OCI-LY7 (cell line): Measurements from ENCODE around the gene POLR1A. TPM values are rescaled to one million over a fixed set of nuclear protein-coding genes. Genes with fewer than 3 reads are reported as not detected.
A peak's percentile ranks its signal among the peaks of the same experiment; 100 is the strongest.

ENCODE experiments used
- BruUV-seq: library from RNA; stranded (reverse); fragments of 400-500 nt; replicated peaks from 2 replicates; lab custom pipeline; 2021; lab: Mats Ljungman, UMichigan
- CTCF ChIA-PET: fragments of 300-600 bp; sonication (Branson Sonifier 250); formaldehyde crosslinking; loops from one replicate; lab custom pipeline; 2022; ENCODE audit warnings: antibody characterized with exemption; ENCODE audit not compliant: unreplicated experiment; lab: Charles Lee
- POLR2A ChIA-PET: fragments of 300-600 bp; sonication (Branson Sonifier 250); formaldehyde crosslinking; loops from one replicate; lab custom pipeline; 2022; ENCODE audit warnings: antibody characterized with exemption; lab: Charles Lee
- DNase-seq: peaks from one replicate; pipeline ENCODE4 v3.0.0-alpha.2; 2015; ENCODE audit warnings: low spot score
- H2AFZ ChIP-seq: fragments of 200-600 bp; sonication (generic), shearing (Covaris generic); 2 replicates; pipeline ENCODE4 v1.6.1; 2014; ENCODE audit warnings: mild to moderate bottlenecking, antibody characterized with exemption, low read length, moderate library complexity
- H3K27ac ChIP-seq: fragments of 200-600 bp; sonication (generic); 2 replicates; pipeline ENCODE4 v1.5.1; 2014; ENCODE audit warnings: mixed run types, low read depth, mild to moderate bottlenecking, moderate library complexity, low read length, inconsistent platforms; ENCODE audit not compliant: poor library complexity, severe bottlenecking
- H3K36me3 ChIP-seq: fragments of 200-600 bp; sonication (generic); 2 replicates; pipeline ENCODE4 v1.6.1; 2014; ENCODE audit warnings: mild to moderate bottlenecking, antibody characterized with exemption, low read length, moderate library complexity, mixed read lengths; ENCODE audit not compliant: insufficient read depth
- H3K4me1 ChIP-seq: fragments of 200-600 bp; sonication (generic); 2 replicates; pipeline ENCODE4 v1.5.1; 2014; ENCODE audit warnings: mild to moderate bottlenecking, low read length; ENCODE audit not compliant: insufficient read depth, poor library complexity, severe bottlenecking
- H3K4me2 ChIP-seq: fragments of 200-600 bp; sonication (generic); 2 replicates; pipeline ENCODE4 v1.6.1; 2014; ENCODE audit warnings: mild to moderate bottlenecking, low read length
- H3K4me3 ChIP-seq: fragments of 200-600 bp; sonication (generic); 2 replicates; pipeline ENCODE4 v1.5.1; 2014; ENCODE audit warnings: mild to moderate bottlenecking, low read depth, low read length; ENCODE audit not compliant: poor library complexity, severe bottlenecking
- H3K79me2 ChIP-seq: fragments of 200-600 bp; sonication (generic); 2 replicates; pipeline ENCODE4 v1.6.1; 2016; ENCODE audit warnings: low read depth, mild to moderate bottlenecking, low read length, moderate library complexity, mixed read lengths; ENCODE audit not compliant: insufficient read depth
- H3K9me2 ChIP-seq: fragments of 200-600 bp; sonication (generic); 2 replicates; pipeline ENCODE4 v1.6.1; 2016; ENCODE audit warnings: mild to moderate bottlenecking, low read length, mixed read lengths; ENCODE audit not compliant: insufficient read depth
- H3K9me3 ChIP-seq: fragments of 200-600 bp; sonication (generic); 2 replicates; pipeline ENCODE4 v1.6.1; 2014; ENCODE audit warnings: mild to moderate bottlenecking, mixed run types, low read length, mixed read lengths
- H4K20me1 ChIP-seq: fragments of 200-600 bp; sonication (generic); 2 replicates; pipeline ENCODE4 v1.6.1; 2014; ENCODE audit warnings: mild to moderate bottlenecking, antibody characterized with exemption, low read length, moderate library complexity, mixed read lengths; ENCODE audit not compliant: insufficient read depth
- CTCF ChIP-seq: fragments of 200-600 bp; sonication (generic); conservative IDR thresholded peaks from 2 replicates; pipeline ENCODE4 v1.5.1; 2014; ENCODE audit warnings: mild to moderate bottlenecking, antibody characterized with exemption, low read length, moderate library complexity, mixed read lengths
- EZH2phosphoT487 ChIP-seq: fragments of 200-600 bp; sonication (generic); IDR thresholded peaks from 2 replicates; pipeline ENCODE4 v1.6.1; 2018; ENCODE audit warnings: low read depth, borderline replicate concordance, mild to moderate bottlenecking, mixed run types, antibody characterized with exemption, low read length, moderate library complexity, mixed read lengths
- intact Hi-C: fragments of 100-400 bp; cut with micrococcal nuclease; formaldehyde crosslinking; loops from one replicate; pipeline ENCODE4 v1.10.0; 2022; ENCODE audit not compliant: unreplicated experiment
- total RNA-seq, 2 experiments: library from RNA; depleted of rRNA in 1 of 2; stranded (reverse); fragments of >200 nt in 1 of 2; shearing (Covaris generic) in 1 of 2; gene quantifications; 2 replicates each; pipeline ENCODE4 v1.2.3, GENCODE V29; 2014 to 2022

Gene POLR1A
- total RNA-seq, 2 experiments from 2014 or later, result 17.5 to 53.3 TPM

GRCh38 chr2:86017901-86018896 lies 87.5 kb downstream of the POLR1A start:
- no peak overlapping the region for H2AFZ ChIP-seq
- H3K4me1 ChIP-seq, result peaks cover 7% of the 10 kb centered on the region
- no peak overlapping the region for H3K4me2 ChIP-seq
- H3K9me2 ChIP-seq, result no peaks in the 10 kb centered on the region
- no peak overlapping the region for H3K27ac ChIP-seq
- CTCF ChIA-PET, result no interaction called here
- no peak for DNase-seq
- H4K20me1 ChIP-seq, result no peaks in the 10 kb centered on the region
- POLR2A ChIA-PET, result no interaction called here
- no TSS peak for BruUV-seq
- TF ChIP-seq CTCF (no peak), EZH2phosphoT487 (no peak)
- H3K79me2 ChIP-seq, result no peaks in the 10 kb centered on the region
- intact Hi-C loops, result no loop called here
- H3K4me3 ChIP-seq, result no peak overlapping the region
- no peaks in the 10 kb centered on the region; the same call in 1 of the 2 replicates for H3K36me3 ChIP-seq
- H3K9me3 ChIP-seq, result peaks cover 13% of the 10 kb centered on the region; the same call in 1 of the 2 replicates

GRCh38 chr2:86016581-86016980 lies 89.1 kb downstream of the POLR1A start:
- DNase-seq, result no peak
- no TSS peak for BruUV-seq
- Histone ChIP-seq H2AFZ (peak overlapping the region; percentile 37; the same call in 1 of the 2 replicates), H3K9me2 (no peaks in the 10 kb centered on the region), H3K4me3 (no peak overlapping the region), H3K4me2 (peak overlapping the region; percentile 30; the same call in 1 of the 2 replicates), H3K9me3 (peaks cover 13% of the 10 kb centered on the region; the same call in 1 of the 2 replicates), H3K79me2 (no peaks in the 10 kb centered on the region), H3K36me3 (no peaks in the 10 kb centered on the region; the same call in 1 of the 2 replicates), H3K4me1 (peaks cover 7% of the 10 kb centered on the region), H3K27ac (no peak overlapping the region), H4K20me1 (no peaks in the 10 kb centered on the region)
- no peak for TF ChIP-seq EZH2phosphoT487
- TF ChIP-seq CTCF, result no peak
- ChIA-PET CTCF (no interaction called here), POLR2A (interaction anchor here (1.3 kb wide), 1 partner anchor 16 kb away, joined by 4 read pairs; no protein-coding TSS in a partner anchor)
- intact Hi-C loops, result no loop called here
